GM18867 (cell line): ENCODE results near the gene GMCL2.

Experiments used
- ATAC-seq: cut with Tn5 transposase; IDR thresholded peaks from one replicate; pipeline ENCODE4 v1.9.1; 2021; ENCODE audit warnings: mild to moderate bottlenecking, moderate library complexity; ENCODE audit not compliant: unreplicated experiment

Gene GMCL2

GRCh38 chr5:178221853-178222252 lies 34.7 kb upstream of the GMCL2 start:
- ATAC-seq: no peak

DNA sequence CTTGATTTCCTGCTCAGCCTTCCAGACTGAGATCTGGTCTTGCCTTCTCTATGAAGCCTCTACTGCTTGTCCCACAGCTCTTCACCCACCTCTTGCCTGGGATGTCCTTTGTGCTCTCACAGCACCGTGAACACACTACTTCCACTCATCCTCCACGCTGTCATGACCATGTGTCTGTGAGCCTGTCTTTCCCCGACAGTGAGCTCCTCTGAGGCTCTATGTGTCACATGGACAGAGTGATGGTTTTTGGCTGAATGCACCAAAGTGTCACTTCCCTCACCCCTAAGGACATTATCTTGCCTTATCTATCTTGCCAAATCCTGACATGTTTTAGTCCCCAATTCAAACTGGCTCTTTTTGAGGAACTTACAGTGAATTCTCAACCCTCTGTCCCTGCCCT lies 34.1 kb upstream of the GMCL2 start:
- no peak for ATAC-seq

GRCh38 chr5:178218827-178219226 lies 31.7 kb upstream of the GMCL2 start:
- no peak for ATAC-seq

DNA sequence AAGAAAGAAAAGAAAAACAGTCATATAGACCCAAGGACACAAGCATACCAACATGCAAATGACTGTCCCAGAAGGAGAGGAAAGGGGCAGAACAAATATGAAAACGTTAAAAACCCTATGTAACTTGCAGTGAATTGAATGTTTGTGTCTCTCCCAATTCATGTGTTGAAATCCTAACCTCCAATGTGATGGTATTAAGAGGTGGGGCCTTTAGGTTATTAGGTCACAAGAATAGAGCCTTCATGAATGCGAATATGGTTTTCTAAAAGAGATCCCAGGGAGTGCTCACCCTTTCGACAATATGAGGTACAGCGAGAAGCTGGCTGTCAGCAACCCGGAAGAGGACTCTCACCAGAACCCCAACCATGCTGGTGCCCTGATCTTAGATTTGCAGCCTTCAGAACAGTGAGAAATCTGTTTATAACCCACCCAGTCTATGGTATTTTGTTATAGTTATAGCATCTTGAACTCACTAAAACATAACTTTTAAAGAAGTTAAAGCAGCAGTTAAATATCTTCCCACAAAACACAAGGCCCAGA lies 31.1 kb upstream of the GMCL2 start:
- no peak for ATAC-seq

GRCh38 chr5:178216779-178217178 lies 29.6 kb upstream of the GMCL2 start:
- no peak for ATAC-seq

GRCh38 chr5:178216088-178216534 lies 28.9 kb upstream of the GMCL2 start:
- no peak for ATAC-seq

- no peak for ATAC-seq
These were observed 28.3 kb upstream of the GMCL2 start for GRCh38 chr5:178215280-178216002.

GRCh38 chr5:178214160-178214803 lies 27.1 kb upstream of the GMCL2 start:
- ATAC-seq: no peak

GRCh38 chr5:178213748-178214151 lies 26.6 kb upstream of the GMCL2 start:
- no peak for ATAC-seq

DNA sequence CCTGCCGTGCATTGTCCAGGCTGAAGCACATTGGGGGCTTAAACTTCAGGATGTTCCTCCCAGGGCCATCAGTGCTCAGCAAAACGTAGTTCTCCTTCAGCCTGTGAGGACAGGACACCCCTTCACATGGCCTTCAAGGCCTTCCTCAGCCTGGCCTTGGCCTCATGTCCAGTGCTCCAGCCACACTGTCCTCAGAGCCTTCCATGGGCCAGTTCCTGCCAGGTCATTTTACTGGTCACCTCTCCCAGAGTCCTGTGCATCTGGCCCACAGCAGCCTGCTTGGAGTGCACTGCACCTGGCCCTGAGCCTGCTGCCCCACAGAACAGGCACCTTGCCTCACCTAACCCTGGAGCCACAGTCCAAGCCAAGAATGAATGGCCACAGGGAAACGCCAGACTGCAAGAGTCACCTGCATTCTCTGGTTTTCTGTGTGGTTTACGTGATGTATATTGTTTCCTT lies 25.9 kb upstream of the GMCL2 start:
- ATAC-seq: no peak

DNA sequence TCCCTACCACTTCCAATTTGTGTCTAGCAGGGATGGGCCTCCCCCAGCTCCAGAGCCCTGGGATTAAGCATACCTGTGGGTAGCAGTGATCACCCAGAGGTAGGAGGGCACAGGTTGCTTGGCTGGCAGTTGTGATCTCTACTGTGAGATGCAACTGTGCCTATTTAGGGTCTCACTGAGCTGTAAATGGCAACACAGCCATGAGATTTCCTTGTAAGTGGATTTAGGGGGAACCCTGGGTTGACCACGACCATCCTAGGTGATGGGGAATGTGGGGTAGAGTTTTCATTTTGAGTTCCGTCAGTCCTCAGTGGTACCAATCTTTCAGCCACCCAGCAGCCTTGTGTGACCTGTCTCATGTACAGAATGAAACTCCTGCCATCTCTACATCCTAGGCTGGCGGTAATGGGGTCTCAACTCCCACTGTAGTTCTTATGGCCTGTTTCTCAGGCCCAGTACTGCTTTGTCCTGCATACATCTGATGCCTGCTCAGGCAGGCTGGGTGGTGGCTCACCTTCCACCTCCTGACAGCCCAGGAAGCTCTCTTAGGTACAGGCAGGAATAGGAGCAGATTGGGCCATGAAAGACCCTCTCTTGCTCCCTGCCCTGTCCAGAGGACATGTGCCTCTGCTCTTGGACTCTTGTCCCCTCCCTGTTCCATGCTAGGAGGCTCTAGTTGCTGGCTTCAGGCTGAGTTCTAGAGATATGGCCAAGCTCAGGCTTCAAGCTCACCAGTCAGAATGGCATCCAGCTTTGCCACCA lies 25.3 kb upstream of the GMCL2 start:
- ATAC-seq: no peak

DNA sequence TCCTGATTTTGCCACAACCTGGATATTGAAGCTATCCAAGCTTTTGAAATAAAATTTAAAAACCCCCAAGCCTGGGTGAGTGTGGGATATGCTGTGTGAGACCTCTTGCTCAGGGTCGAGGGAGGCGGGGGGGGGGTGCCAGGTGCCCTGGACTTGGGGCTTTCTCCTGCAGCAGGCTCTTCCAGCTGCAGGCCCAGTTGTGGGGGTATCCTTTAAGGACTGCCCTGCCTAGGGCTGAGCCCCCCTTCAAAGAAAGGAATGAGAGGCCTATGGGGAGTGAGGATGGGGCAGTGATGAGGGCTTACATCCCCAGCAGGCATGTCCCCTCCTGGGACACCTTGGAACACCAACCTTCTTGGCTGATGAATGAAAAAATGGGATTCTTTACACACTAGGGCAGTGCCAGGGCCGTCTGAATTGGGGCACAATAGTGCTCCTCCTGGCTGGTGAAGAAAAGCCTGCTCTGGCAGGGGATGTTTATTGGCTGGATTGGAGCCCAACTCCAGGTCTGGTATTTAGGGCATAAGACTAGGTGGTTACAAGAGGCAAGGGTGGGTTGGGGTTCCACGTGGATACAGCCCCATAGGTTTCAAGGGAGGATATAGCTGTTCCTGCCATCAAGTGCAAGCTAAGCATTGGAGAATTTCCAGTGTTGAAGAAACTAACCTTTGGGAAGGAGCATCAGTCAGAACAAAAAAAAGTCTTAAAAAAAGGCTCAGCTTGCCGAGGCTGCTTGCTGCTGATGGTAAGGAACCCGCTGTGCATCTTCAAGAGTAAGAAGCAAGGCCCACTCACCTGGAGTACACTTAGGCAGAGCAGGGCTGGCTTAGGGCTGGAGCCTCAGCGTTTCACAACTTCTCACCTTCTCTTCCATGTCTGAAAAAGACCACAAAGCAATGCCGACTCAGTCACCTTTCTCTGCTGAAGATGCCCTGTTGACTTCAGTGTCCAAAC lies 24.2 kb upstream of the GMCL2 start:
- no peak for ATAC-seq

- ATAC-seq: no peak
These were observed 23.5 kb upstream of the GMCL2 start for GRCh38 chr5:178210686-178211085.

- no peak for ATAC-seq
These were observed 22.9 kb upstream of the GMCL2 start for GRCh38 chr5:178210073-178210535.

DNA sequence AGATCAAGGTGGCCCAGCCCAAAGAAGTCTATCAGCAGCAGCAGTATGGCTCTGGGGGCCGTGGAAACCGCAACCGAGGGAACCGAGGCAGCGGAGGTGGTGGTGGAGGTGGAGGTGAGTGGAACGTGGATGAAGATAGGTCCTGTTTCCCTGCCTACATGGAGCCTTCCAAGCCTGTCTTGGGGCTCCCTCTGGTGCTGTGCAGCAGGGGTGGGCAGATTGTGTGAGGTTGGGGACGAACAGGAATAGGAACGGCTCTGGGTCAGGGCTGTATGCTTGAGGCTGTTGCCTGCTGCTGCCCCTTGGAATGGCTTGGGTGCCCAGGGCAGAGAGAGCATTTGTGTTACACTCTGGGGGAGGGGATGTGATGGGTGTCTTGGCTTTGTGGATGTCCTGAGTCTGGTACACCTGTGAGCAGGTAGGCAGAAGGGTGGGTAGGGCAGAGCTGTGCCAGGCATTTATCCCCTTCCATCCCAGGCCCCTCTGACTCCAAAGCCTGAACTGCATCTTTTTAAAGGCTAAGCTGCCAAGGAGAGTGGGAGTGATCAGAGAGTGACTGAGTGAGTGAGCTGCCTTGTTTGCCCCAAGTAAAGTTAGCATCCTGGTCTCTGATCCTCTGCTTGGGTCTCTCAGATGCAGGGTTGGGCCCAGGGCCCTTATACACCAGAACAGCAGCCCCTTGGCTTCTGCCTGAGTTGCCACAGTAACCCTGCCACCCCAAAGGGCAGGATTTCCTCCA lies 22.3 kb upstream of the GMCL2 start:
- ATAC-seq: no peak

- no peak for ATAC-seq
These were observed 21.5 kb upstream of the GMCL2 start for GRCh38 chr5:178208540-178209227.

GRCh38 chr5:178207917-178208280 lies 20.7 kb upstream of the GMCL2 start:
- no peak for ATAC-seq

- no peak for ATAC-seq
These were observed 20.2 kb upstream of the GMCL2 start for GRCh38 chr5:178207183-178207916.
